Neuronal stem cell (in vitro differentiated cells): Measurements from ENCODE around the gene SLC1A7.

ENCODE experiments used
- DNase-seq: peaks from one replicate; pipeline ENCODE4 v3.0.0-alpha.2; 2013; ENCODE audit warnings: low spot score
- H2AFZ ChIP-seq: one replicate; pipeline ENCODE4 v1.6.1; 2013; ENCODE audit warnings: mild to moderate bottlenecking, low read length, inconsistent platforms
- H2AK5ac ChIP-seq: 2 replicates; pipeline ENCODE4 v1.6.1; 2013; ENCODE audit warnings: low read depth, mild to moderate bottlenecking, inconsistent platforms, low read length, moderate library complexity, mixed read lengths
- H2BK120ac ChIP-seq: 2 replicates; pipeline ENCODE4 v1.6.1; 2013; ENCODE audit warnings: low read depth, mild to moderate bottlenecking, inconsistent platforms, low read length, moderate library complexity, mixed read lengths
- H2BK12ac ChIP-seq: one replicate; pipeline ENCODE4 v1.6.1; 2013; ENCODE audit warnings: low read length, inconsistent platforms
- H2BK15ac ChIP-seq: 2 replicates; pipeline ENCODE4 v1.6.1; 2013; ENCODE audit warnings: mild to moderate bottlenecking, low read length, inconsistent platforms, mixed read lengths
- H2BK5ac ChIP-seq: one replicate; pipeline ENCODE4 v1.6.1; 2013; ENCODE audit warnings: inconsistent platforms, mild to moderate bottlenecking, low read length, moderate library complexity
- H3K14ac ChIP-seq: one replicate; pipeline ENCODE4 v1.6.1; 2013; ENCODE audit warnings: low read length, inconsistent platforms
- H3K18ac ChIP-seq: 2 replicates; pipeline ENCODE4 v1.6.1; 2013; ENCODE audit warnings: low read length, inconsistent platforms
- H3K23ac ChIP-seq: 2 replicates; pipeline ENCODE4 v1.6.1; 2013; ENCODE audit warnings: low read depth, mild to moderate bottlenecking, mixed read lengths, low read length, inconsistent platforms; ENCODE audit not compliant: poor library complexity
- H3K27ac ChIP-seq: replicated peaks from 3 replicates; pipeline ENCODE4 v1.5.1; 2013; ENCODE audit warnings: low read length, inconsistent platforms
- H3K27me3 ChIP-seq, 3 experiments: 2 replicates each; pipeline ENCODE4 v1.6.1; 2013; ENCODE audit warnings: low read length in 3 of 3, mild to moderate bottlenecking in 2 of 3, inconsistent platforms in 1 of 3, low read depth in 1 of 3, mixed read lengths in 1 of 3, moderate library complexity in 1 of 3; ENCODE audit not compliant: control insufficient read depth in 3 of 3, insufficient read depth in 3 of 3
- H3K36me3 ChIP-seq, 2 donors: replicated peaks in 1 of 2; 2 replicates each; pipeline ENCODE4 v1.6.1; 2013; ENCODE audit warnings: low read length in 2 of 2; ENCODE audit not compliant: control insufficient read depth in 2 of 2, insufficient read depth in 2 of 2
- H3K4ac ChIP-seq: 2 replicates; pipeline ENCODE4 v1.6.1; 2013; ENCODE audit warnings: inconsistent platforms, mild to moderate bottlenecking, low read length, moderate library complexity
- H3K4me1 ChIP-seq, 2 donors: 1 replicate in 1 of 2; 2 replicates in 1 of 2; pipeline ENCODE4 v1.6.1; 2013; ENCODE audit warnings: low read length in 2 of 2, low read depth in 1 of 2; ENCODE audit not compliant: control insufficient read depth in 2 of 2, insufficient read depth in 1 of 2
- H3K4me2 ChIP-seq: one replicate; pipeline ENCODE4 v1.6.1; 2013; ENCODE audit warnings: mild to moderate bottlenecking, low read length, inconsistent platforms; ENCODE audit not compliant: insufficient read depth, poor library complexity, severe bottlenecking
- H3K4me3 ChIP-seq, 2 donors: 2 replicates each; pipeline ENCODE4 v1.5.1; 2013; ENCODE audit warnings: low read length in 2 of 2, mild to moderate bottlenecking in 2 of 2, inconsistent platforms in 1 of 2, moderate library complexity in 1 of 2
- H3K79me1 ChIP-seq: one replicate; pipeline ENCODE4 v1.6.1; 2013; ENCODE audit warnings: low read depth, mild to moderate bottlenecking, inconsistent platforms, low read length, moderate library complexity
- H3K9ac ChIP-seq: one replicate; pipeline ENCODE4 v1.6.1; 2013; ENCODE audit warnings: mild to moderate bottlenecking, low read depth, low read length, inconsistent platforms; ENCODE audit not compliant: poor library complexity
- H3K9me3 ChIP-seq, 2 donors: replicated peaks in 1 of 2; 2 replicates each; pipeline versions ENCODE3 to v1.6.1; 2013; ENCODE audit warnings: low read length in 2 of 2, mild to moderate bottlenecking in 2 of 2, inconsistent platforms in 1 of 2, low read depth in 1 of 2, mixed read lengths in 1 of 2, moderate library complexity in 1 of 2; ENCODE audit not compliant: control insufficient read depth in 2 of 2, insufficient read depth in 1 of 2
- H4K8ac ChIP-seq: one replicate; pipeline ENCODE4 v1.6.1; 2013; ENCODE audit warnings: low read depth, mild to moderate bottlenecking, inconsistent platforms, low read length, moderate library complexity
- H4K91ac ChIP-seq: one replicate; pipeline ENCODE4 v1.6.1; 2013; ENCODE audit warnings: low read length, low read depth, mild to moderate bottlenecking, inconsistent platforms; ENCODE audit not compliant: poor library complexity
- WGBS, 2 donors: extraction: QIAGEN DNeasy Blood & Tissue Kit; methylation state at CpG; one replicate each; pipeline ENCODE4 v1.1.7; 2013; ENCODE audit warnings: missing lambda C conversion rate in 2 of 2, mixed read lengths in 1 of 2; ENCODE audit not compliant: insufficient read length in 2 of 2, insufficient replicate concordance in 1 of 2; ENCODE audit errors: extremely low coverage in 2 of 2; 5-methylcytosine and 5-hydroxymethylcytosine counted together

Gene SLC1A7

DNA sequence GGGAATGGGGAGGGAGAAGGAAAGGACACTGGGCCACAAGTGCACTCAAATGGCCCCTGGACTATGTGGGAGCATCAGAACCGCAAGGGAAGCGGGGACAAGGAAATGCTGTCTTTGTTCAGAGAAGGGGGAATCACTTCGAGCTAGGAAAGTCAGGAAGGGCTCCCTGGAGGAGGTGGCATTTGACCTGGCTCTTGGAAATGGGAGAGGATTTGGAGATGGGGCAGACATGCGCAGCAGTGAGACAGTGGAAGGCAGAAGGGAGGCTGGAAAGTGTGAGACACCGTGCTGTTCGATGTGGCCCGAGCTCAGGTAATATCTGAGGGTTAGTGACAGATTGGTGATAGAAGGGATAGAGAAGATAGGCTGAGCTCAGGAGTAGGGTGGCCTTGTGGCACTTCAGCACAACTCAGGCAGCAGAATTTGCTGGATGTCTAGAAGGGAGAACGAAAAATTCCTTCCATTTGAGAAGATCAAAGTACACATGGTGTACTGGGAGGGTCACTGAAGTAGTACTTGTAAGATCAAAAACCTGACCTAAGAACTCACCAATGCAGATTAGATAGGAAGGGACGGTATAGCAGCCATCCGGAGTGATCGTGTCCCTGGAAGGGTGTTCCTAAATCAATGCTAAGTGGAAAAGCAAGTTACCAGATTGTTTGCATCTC, 25.4 kb downstream of the SLC1A7 start:
- Histone ChIP-seq H3K36me3 (no peaks in the 10 kb centered on the region), H3K4ac (no peak overlapping the region), H3K4me2 (no peak overlapping the region), H3K27me3 (peaks cover 0 to 41% (median 11%) of the 10 kb centered on the region in 3 experiments), H2BK15ac (no peak overlapping the region), H3K9ac (no peak overlapping the region), H3K9me3 (no peaks in the 10 kb centered on the region), H3K4me3 (no peak overlapping the region), H2AFZ (no peak overlapping the region), H3K4me1 (peaks cover 13 to 31% of the 10 kb centered on the region in 2 donors), H3K14ac (no peak overlapping the region), H2BK5ac (no peak overlapping the region), H4K91ac (no peak overlapping the region), H3K23ac (no peak overlapping the region), H3K18ac (peak overlapping the region; percentile 61), H2AK5ac (peak overlapping the region; percentile 9), H2BK12ac (no peak overlapping the region), H3K27ac (no peak overlapping the region), H3K79me1 (peaks cover 3% of the 10 kb centered on the region), H2BK120ac (no peak overlapping the region), H4K8ac (no peak overlapping the region)
- no CpG with 5 or more reads among the region's 11 CpGs for WGBS, 2 donors
- no peak for DNase-seq

DNA sequence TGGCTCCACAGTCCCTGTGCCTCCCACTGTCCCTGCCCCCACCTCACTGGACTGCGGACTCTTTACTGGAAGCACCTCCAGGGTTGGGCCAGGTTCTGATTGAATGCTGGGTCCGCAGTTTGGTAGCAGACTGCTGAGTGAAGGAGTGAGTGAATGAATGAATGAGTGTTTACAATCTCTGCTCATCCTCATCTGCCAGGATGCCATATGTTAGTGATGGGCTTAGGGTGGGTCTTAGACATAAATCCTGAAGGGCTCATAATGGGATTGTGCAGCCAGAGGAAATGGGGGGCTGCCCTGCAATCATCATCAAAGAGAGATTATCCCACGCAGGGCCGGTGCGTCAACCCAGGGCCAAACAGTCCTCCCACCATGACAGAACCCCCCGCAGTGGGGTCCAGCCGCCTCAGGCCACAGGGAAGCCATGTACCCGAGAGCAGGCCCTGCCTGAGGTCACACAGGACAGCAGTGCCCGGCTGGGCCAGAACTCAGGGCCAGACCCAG, 26.1 kb downstream of the SLC1A7 start:
- H3K4me3 ChIP-seq, result no peak overlapping the region
- no peak overlapping the region for H2BK120ac ChIP-seq
- no peak overlapping the region for H3K4me2 ChIP-seq
- no peak overlapping the region for H4K91ac ChIP-seq
- H3K27ac ChIP-seq, result no peak overlapping the region
- H3K27me3 ChIP-seq, result peaks cover 0 to 40% (median 11%) of the 10 kb centered on the region in 3 experiments
- no peak overlapping the region for H3K4ac ChIP-seq
- no peak overlapping the region for H4K8ac ChIP-seq
- no peak overlapping the region for H3K23ac ChIP-seq
- H3K14ac ChIP-seq, result no peak overlapping the region
- no peak for DNase-seq
- peak overlapping the region; percentile 47 for H2AFZ ChIP-seq
- no peak overlapping the region for H2BK12ac ChIP-seq
- no peaks in the 10 kb centered on the region for H3K36me3 ChIP-seq
- no peak overlapping the region for H2BK5ac ChIP-seq
- H3K9ac ChIP-seq, result no peak overlapping the region
- H2BK15ac ChIP-seq, result peak overlapping the region; percentile 4
- peak overlapping the region; percentile 61 for H3K18ac ChIP-seq
- no CpG with 5 or more reads among the region's 9 CpGs for WGBS, 2 donors
- H3K79me1 ChIP-seq, result peaks cover 3% of the 10 kb centered on the region
- peaks cover 12 to 30% of the 10 kb centered on the region in 2 donors for H3K4me1 ChIP-seq
- H2AK5ac ChIP-seq, result peak overlapping the region; percentile 9
- H3K9me3 ChIP-seq, result no peaks in the 10 kb centered on the region

DNA sequence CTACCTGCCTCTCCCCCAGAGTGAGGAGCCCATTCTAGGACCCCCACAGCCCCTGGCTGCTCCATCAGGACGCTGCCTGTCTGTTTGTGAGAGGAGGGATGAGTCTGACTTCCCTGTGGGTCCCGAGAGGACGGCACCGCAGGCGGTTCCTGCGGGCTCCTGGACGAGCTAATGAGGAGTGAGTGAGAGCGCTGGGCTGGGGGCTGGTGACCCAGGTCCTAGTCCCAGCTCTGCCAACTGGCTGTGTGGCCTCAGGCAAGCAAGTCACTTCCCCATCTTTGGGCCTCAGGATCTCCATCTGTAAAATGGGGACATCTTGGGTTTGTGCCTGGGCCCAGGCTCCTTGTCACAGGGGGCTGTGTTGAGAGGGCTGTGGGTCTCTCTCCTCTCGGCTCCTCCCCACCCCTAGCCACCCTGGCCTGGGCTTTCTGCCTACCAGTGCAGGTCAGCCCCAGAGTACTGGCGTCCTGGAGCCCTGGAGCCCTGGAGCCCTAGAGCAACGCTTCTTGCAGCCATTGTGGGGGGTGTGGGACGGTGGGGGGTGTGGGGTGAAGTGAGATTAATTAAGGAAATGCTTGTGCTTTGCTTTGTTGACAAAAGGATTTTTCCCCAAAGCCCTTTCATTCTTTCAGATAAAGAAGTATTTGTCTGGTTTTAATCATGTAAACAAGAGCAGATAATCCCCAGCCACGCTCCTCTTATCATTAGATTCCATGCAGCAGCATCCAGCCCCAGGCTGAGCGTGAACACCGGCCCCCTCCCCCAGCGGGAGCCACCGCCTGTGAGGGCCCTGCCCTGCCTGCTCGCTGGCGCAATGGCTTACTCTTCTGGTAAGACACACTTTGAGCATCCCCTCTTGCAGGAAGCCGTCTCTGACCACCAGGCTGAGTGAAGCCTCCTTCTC, 26.8 kb downstream of the SLC1A7 start:
- H3K27ac ChIP-seq, result no peak overlapping the region
- H3K14ac ChIP-seq, result no peak overlapping the region
- H3K4me3 ChIP-seq, result no peak overlapping the region
- H2BK15ac ChIP-seq, result peak overlapping the region; percentile 75
- H2BK120ac ChIP-seq, result no peak overlapping the region
- H3K18ac ChIP-seq, result peak overlapping the region; percentile 73
- H3K23ac ChIP-seq, result no peak overlapping the region
- H4K91ac ChIP-seq, result no peak overlapping the region
- H3K9me3 ChIP-seq, result no peaks in the 10 kb centered on the region
- peaks cover 7 to 32% of the 10 kb centered on the region in 2 donors for H3K4me1 ChIP-seq
- no peak overlapping the region for H2BK5ac ChIP-seq
- DNase-seq, result peak; percentile 72
- no peak overlapping the region for H3K4ac ChIP-seq
- H3K79me1 ChIP-seq, result peaks cover 3% of the 10 kb centered on the region
- H3K36me3 ChIP-seq, result no peaks in the 10 kb centered on the region
- H3K9ac ChIP-seq, result no peak overlapping the region
- no peak overlapping the region for H4K8ac ChIP-seq
- no peak overlapping the region for H3K4me2 ChIP-seq
- no CpG with 5 or more reads among the region's 20 CpGs for WGBS, 2 donors
- peaks cover 0 to 34% (median 11%) of the 10 kb centered on the region in 3 experiments for H3K27me3 ChIP-seq
- peak overlapping the region; percentile 40 for H2AK5ac ChIP-seq
- no peak overlapping the region for H2BK12ac ChIP-seq
- peak overlapping the region; percentile 47 for H2AFZ ChIP-seq
